Ovary (tissue), 3 donors: Measurements from ENCODE around the gene MAGOHB.

ENCODE experiments used
- CTCF ChIP-seq, 3 donors: fragments of 450-650 bp in 2 of 3; fragments of 200-600 bp in 1 of 3; IDR thresholded peaks; one replicate each; pipeline versions ENCODE4 v1.5.1 to v1.8.0; 2016 to 2022; ENCODE audit warnings: antibody characterized with exemption in 3 of 3, mild to moderate bottlenecking in 1 of 3
- POLR2A ChIP-seq: fragments of 450-650 bp; IDR thresholded peaks from one replicate; pipeline ENCODE4 v1.6.1; 2017; ENCODE audit warnings: antibody characterized with exemption, mild to moderate bottlenecking, moderate library complexity
- donor health status: DM: no; HTN: no; CAD: no.

GRCh38 chr12:10557329-10557728, 56.1 kb downstream of the MAGOHB start:
- TF ChIP-seq CTCF (IDR thresholded peaks at IDR 0.05) = no peak
- TF ChIP-seq POLR2A = no peak
